Transverse colon (tissue), 3 donors: ENCODE measurements around the gene TPM4.

Experiments used
- POLR2A ChIP-seq: fragments of 450-650 bp; IDR thresholded peaks from one replicate; pipeline ENCODE4 v1.6.1; 2016; ENCODE audit warnings: antibody characterized with exemption, mild to moderate bottlenecking, moderate library complexity
- TF ChIP-seq, protein P1 (sequence below), 5 experiments: fragments of 200-600 bp in 3 of 5; fragments of 450-650 bp in 2 of 5; sonication (generic) in 3 of 5; IDR thresholded peaks; 1 replicate in 2 of 5; 2 replicates in 3 of 5; pipeline ENCODE4 v1.5.1; 2016 to 2017; ENCODE audit warnings: antibody characterized with exemption in 5 of 5, inconsistent platforms in 3 of 5, mild to moderate bottlenecking in 2 of 5, moderate library complexity in 1 of 5

DNA sequence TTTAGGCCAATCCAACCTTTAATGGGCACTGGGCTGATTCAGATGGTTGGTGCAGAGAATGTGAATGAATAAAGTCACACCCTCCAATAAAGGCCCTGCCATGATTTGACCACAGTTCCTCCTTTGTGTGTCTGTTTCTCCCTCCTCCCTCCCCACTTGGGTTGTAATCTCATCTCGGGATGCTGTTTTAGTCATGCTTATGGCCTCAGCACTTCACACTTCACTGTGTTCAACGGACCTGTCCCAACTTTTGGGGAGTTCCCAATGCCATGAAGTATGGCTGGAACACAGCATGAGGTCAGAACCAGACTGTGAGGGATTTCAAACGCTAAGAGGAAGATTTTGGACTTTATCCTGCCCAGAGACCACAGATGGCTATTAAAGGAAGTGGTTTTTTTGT is 29.8 kb downstream of the TPM4 start:
- TF ChIP-seq, protein P1, sequence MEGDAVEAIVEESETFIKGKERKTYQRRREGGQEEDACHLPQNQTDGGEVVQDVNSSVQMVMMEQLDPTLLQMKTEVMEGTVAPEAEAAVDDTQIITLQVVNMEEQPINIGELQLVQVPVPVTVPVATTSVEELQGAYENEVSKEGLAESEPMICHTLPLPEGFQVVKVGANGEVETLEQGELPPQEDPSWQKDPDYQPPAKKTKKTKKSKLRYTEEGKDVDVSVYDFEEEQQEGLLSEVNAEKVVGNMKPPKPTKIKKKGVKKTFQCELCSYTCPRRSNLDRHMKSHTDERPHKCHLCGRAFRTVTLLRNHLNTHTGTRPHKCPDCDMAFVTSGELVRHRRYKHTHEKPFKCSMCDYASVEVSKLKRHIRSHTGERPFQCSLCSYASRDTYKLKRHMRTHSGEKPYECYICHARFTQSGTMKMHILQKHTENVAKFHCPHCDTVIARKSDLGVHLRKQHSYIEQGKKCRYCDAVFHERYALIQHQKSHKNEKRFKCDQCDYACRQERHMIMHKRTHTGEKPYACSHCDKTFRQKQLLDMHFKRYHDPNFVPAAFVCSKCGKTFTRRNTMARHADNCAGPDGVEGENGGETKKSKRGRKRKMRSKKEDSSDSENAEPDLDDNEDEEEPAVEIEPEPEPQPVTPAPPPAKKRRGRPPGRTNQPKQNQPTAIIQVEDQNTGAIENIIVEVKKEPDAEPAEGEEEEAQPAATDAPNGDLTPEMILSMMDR (IDR thresholded peaks at IDR 0.05), result no peak
- TF ChIP-seq POLR2A, result no peak
